GM23248 (cell line): ENCODE results near the gene PACS1. TPM values are rescaled to one million over a fixed set of nuclear protein-coding genes. Genes with fewer than 3 reads are reported as not detected.

ENCODE experiments used
- DNase-seq: peaks from one replicate; pipeline ENCODE4 v3.0.0-alpha.2; 2015
- H2AFZ ChIP-seq: fragments of 200-600 bp; sonication (generic); 2 replicates; pipeline ENCODE4 v1.6.1; 2016; ENCODE audit warnings: antibody characterized with exemption
- H3F3A ChIP-seq: fragments of 200-600 bp; sonication (generic); 2 replicates; pipeline ENCODE4 v1.6.1; 2016; ENCODE audit warnings: mild to moderate bottlenecking, antibody characterized with exemption, mixed run types; ENCODE audit not compliant: insufficient read depth
- H3K27ac ChIP-seq: fragments of 200-600 bp; sonication (generic); 2 replicates; pipeline ENCODE4 v1.5.1; 2016; ENCODE audit warnings: mild to moderate bottlenecking
- H3K27me3 ChIP-seq: fragments of 200-600 bp; sonication (generic); replicated peaks from 2 replicates; pipeline ENCODE4 v1.6.1; 2016; ENCODE audit warnings: mild to moderate bottlenecking; ENCODE audit not compliant: insufficient read depth
- H3K36me3 ChIP-seq: fragments of 200-600 bp; sonication (generic); 2 replicates; pipeline ENCODE4 v1.6.1; 2016; ENCODE audit warnings: low read depth, mild to moderate bottlenecking
- H3K4me1 ChIP-seq: fragments of 200-600 bp; sonication (generic); 2 replicates; pipeline ENCODE4 v1.6.1; 2016; ENCODE audit warnings: mild to moderate bottlenecking; ENCODE audit not compliant: insufficient read depth
- H3K4me2 ChIP-seq: fragments of 200-600 bp; sonication (generic); one replicate; pipeline ENCODE4 v1.6.1; 2016; ENCODE audit warnings: mild to moderate bottlenecking; ENCODE audit not compliant: unreplicated experiment
- H3K4me3 ChIP-seq: fragments of 200-600 bp; sonication (generic); 2 replicates; pipeline ENCODE4 v1.5.1; 2016; ENCODE audit warnings: mild to moderate bottlenecking
- H3K79me2 ChIP-seq: fragments of 200-600 bp; sonication (generic); 2 replicates; pipeline ENCODE4 v1.6.1; 2016; ENCODE audit warnings: mild to moderate bottlenecking; ENCODE audit not compliant: insufficient read depth
- H3K9ac ChIP-seq: fragments of 200-600 bp; sonication (generic); 2 replicates; pipeline ENCODE4 v1.6.1; 2016; ENCODE audit warnings: mild to moderate bottlenecking
- H3K9me2 ChIP-seq: fragments of 200-600 bp; sonication (generic); 2 replicates; pipeline ENCODE4 v1.6.1; 2016; ENCODE audit warnings: mixed run types, mild to moderate bottlenecking, moderate library complexity; ENCODE audit not compliant: insufficient read depth
- H3K9me3 ChIP-seq: fragments of 200-600 bp; sonication (generic); one replicate; pipeline ENCODE4 v1.6.1; 2017; ENCODE audit warnings: low read depth
- H4K20me1 ChIP-seq: fragments of 200-600 bp; sonication (generic); 2 replicates; pipeline ENCODE4 v1.6.0; 2016; ENCODE audit not compliant: insufficient read depth
- EZH2 ChIP-seq: fragments of 200-600 bp; sonication (generic); IDR thresholded peaks from 2 replicates; pipeline ENCODE4 v1.6.1; 2018; ENCODE audit warnings: antibody characterized with exemption, mild to moderate bottlenecking; ENCODE audit not compliant: insufficient read depth, poor library complexity, severe bottlenecking
- EZH2phosphoT487 ChIP-seq: fragments of 200-600 bp; sonication (generic); IDR thresholded peaks from 2 replicates; pipeline ENCODE4 v1.6.1; 2018; ENCODE audit warnings: antibody characterized with exemption, moderate library complexity, mild to moderate bottlenecking, low read depth; ENCODE audit not compliant: insufficient read depth
- WGBS, 2 experiments: methylation state at CpG; one replicate each; pipeline ENCODE4 v1.1.6; 2015 to 2017; ENCODE audit warnings: low lambda C conversion rate in 2 of 2, low coverage in 1 of 2; ENCODE audit errors: missing lambda C conversion rate in 2 of 2; 5-methylcytosine and 5-hydroxymethylcytosine counted together
- in situ Hi-C: fragments of 300-500 bp; cut with MboI; formaldehyde crosslinking; loops from 2 replicates; pipeline ENCODE4 v1.15.0; 2020
- polyA plus RNA-seq: library from polyadenylated mRNA; unstranded; fragments of >200 nt; fragmentation: Nextera tagmentation; extraction: Ambion mirVana; gene quantifications from 2 replicates; pipeline ENCODE4 v1.2.1, GENCODE V29; 2016
- total RNA-seq: library from RNA; depleted of rRNA; stranded (reverse); fragments of >200 nt; shearing (Covaris generic); gene quantifications from 2 replicates; pipeline ENCODE4 v1.2.3, GENCODE V29; 2014

PACS1 gene
- total and polyA plus RNA-seq, 2 experiments from 2014 or later: 33.2 to 48.9 TPM

DNA sequence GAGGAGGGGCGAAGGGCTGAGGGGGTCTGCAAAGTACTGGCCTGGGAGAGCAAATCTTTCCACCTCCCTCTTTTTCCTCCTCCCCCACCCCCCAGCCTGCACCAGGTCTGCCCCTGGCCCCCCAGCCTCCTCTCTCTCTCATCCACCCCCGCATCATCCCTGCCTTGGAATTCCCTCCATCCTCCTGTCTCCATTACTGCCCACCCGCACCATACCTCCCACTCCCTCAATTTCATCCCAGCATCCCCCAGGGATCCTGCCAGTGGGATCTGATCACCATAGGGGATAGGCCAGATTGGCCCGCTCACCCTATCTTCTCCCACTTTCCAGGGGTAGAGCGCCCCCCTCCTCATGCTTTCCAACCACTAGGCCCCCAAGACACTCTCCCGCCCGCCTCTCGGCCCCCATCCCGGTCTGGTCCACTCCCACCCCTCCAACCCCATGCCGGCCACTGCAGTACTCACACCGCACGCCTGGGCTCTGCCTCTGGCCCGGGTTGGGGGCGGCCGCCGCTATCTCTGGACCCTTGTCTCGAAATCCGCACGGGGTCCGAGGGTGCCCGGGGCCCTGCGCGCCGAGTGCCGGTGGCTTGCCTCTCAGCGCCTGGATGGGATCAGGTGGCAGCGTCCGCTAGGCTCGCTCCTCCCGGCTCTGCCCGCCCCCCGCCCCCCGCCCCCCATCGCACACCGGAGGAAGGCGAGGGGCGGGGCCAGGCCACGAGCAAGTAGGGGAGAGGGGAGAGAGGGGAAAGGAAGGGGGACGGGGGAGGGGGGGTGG is 21.3 kb upstream of the PACS1 start, which contains the start of gene GAL3ST3:
Gene GAL3ST3 (minus strand): TSS at position 615 of the 777 bp plus-strand sequence. CDS start 3,746 bp downstream, outside the sequence.
- Histone ChIP-seq H3K4me2 (no peak within 1 kb of the TSS), H3K4me1 (peaks cover 13% of the 10 kb centered on the region), H4K20me1 (no peaks in the 10 kb centered on the region), H3K27ac (no peak within 1 kb of the TSS), H3K9ac (no peak within 1 kb of the TSS), H2AFZ (no peak within 1 kb of the TSS), H3K9me2 (no peaks in the 10 kb centered on the region), H3K27me3 (no peaks in the 10 kb centered on the region), H3F3A (peaks cover 10% of the 10 kb centered on the region; the same call in 1 of the 2 replicates), H3K4me3 (no peak within 1 kb of the TSS), H3K36me3 (no peaks in the 10 kb centered on the region), H3K79me2 (peaks cover 16% of the 10 kb centered on the region), H3K9me3 (no peaks in the 10 kb centered on the region)
- WGBS, 2 experiments: 8% methylated on average over 38 of the region's 39 CpGs; no CpG with 5 or more reads in 1 of the 2 experiments
- in situ Hi-C loops: no loop called here
- TF ChIP-seq EZH2phosphoT487 (no peak), EZH2 (no peak)
- DNase-seq: no peak

DNA sequence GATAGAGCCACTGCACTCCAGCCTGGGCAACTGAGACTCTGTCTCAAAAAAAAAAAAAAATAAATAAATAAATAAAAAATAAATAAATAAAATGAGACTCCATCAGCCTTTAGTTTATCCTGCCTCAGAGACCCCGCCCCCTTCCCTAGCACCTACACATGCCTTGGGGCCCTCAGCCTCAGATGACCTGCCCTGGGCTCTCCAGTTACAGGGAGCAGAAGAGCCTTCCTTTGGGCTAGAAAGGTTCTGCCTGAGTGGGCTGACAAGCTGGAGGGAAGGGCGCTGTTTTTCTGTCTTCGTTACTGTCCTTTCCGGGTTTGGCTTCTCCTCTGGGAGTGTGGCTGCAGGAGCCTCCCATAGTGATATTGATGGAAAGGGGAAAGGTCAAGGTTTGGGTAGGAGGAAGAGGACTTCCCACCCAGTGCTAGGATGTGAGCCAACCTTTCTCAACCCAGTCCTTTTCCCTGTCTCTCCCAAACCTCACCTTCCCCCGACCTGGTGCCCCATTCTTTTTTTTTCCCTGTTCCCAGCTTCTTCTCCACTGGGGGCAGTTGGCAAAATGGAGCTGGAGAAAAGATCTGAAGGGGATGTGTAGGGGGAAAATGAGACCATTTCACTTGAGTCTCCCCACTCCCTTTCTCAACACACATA is 19.4 kb upstream of the PACS1 start:
- peak; percentile 22 for DNase-seq
- H4K20me1 ChIP-seq: no peaks in the 10 kb centered on the region
- H3K4me3 ChIP-seq: no peak overlapping the region; the same call in 1 of the 2 replicates
- in situ Hi-C loops: no loop called here
- peak overlapping the region; percentile 64 for H3K4me2 ChIP-seq
- peaks cover 11% of the 10 kb centered on the region for H3K36me3 ChIP-seq
- peaks cover 10% of the 10 kb centered on the region; the same call in 1 of the 2 replicates for H3F3A ChIP-seq
- no peaks in the 10 kb centered on the region for H3K27me3 ChIP-seq
- H3K9ac ChIP-seq: peak overlapping the region; percentile 97
- 96 to 100% methylated on average over 5 of the region's 5 CpGs for WGBS, 2 experiments
- H3K4me1 ChIP-seq: peaks cover 22% of the 10 kb centered on the region
- peaks cover 35% of the 10 kb centered on the region for H3K79me2 ChIP-seq
- H2AFZ ChIP-seq: peak overlapping the region; percentile 79
- no peaks in the 10 kb centered on the region for H3K9me2 ChIP-seq
- H3K27ac ChIP-seq: peak overlapping the region; percentile 80
- TF ChIP-seq EZH2 (no peak), EZH2phosphoT487 (no peak)
- H3K9me3 ChIP-seq: no peaks in the 10 kb centered on the region

DNA sequence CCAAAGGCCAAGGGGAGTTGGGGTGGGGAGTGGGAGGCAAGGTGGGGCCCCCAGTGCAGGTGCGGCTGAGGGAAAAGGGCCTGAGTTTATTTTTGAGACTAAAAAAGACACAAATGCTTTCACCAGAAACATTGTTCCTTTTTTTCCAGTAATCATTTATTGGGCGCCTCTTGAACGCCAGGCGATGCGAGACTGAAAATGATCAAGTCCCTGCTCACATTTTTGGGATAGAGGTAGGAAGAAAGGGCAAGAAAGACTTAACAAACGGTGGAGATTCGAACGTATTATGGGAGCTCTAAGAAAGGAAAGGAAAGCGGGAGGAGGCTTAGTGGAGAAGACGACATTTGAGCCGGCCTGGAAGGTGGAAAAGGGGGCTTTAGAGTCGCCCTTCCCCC is 18.7 kb upstream of the PACS1 start:
- in situ Hi-C loops: no loop called here
- no peak for DNase-seq

More for the DNA sequence above, 18.7 kb upstream of the PACS1 start:
- TF ChIP-seq EZH2phosphoT487 (no peak), EZH2 (no peak)
- 17 to 22% methylated on average over 12 of the region's 12 CpGs for WGBS, 2 experiments
- Histone ChIP-seq H3K4me2 (peak overlapping the region; percentile 64), H3K9me2 (no peaks in the 10 kb centered on the region), H3K36me3 (peaks cover 16% of the 10 kb centered on the region), H3F3A (peaks cover 15% of the 10 kb centered on the region; the same call in 1 of the 2 replicates), H3K27me3 (no peaks in the 10 kb centered on the region), H3K9ac (peak overlapping the region; percentile 97), H3K4me1 (peaks cover 22% of the 10 kb centered on the region), H4K20me1 (no peaks in the 10 kb centered on the region), H2AFZ (peak overlapping the region; percentile 79), H3K9me3 (no peaks in the 10 kb centered on the region), H3K4me3 (peak overlapping the region; percentile 97), H3K27ac (peak overlapping the region; percentile 80), H3K79me2 (peaks cover 42% of the 10 kb centered on the region)
